K562 (cell line): ENCODE data around the gene ACE. TPM values are rescaled to one million over a fixed set of nuclear protein-coding genes. Genes with fewer than 3 reads are reported as not detected.
A peak's percentile ranks its signal among the peaks of the same experiment; 100 is the strongest.

ENCODE experiments used
- ATF7 ChIP-seq: fragments of 450-650 bp; IDR thresholded peaks from 2 replicates; pipeline ENCODE4 v1.7.1; 2014; ENCODE audit warnings: mild to moderate bottlenecking, moderate library complexity
- BHLHE40 ChIP-seq: IDR thresholded peaks from 2 replicates; pipeline ENCODE4 v1.6.1; 2011; ENCODE audit warnings: low read length, improper control_type of control experiment
- CREM ChIP-seq: IDR thresholded peaks from 2 replicates; pipeline ENCODE4 v1.6.1; 2014; ENCODE audit warnings: antibody characterized with exemption, low read depth
- ILK ChIP-seq: fragments of 450-650 bp; IDR thresholded peaks from 2 replicates; pipeline ENCODE4 v1.6.1; 2016; ENCODE audit warnings: missing genetic modification characterization, low read depth, mild to moderate bottlenecking, missing compliant biosample characterization, moderate library complexity, borderline replicate concordance
- MTA3 ChIP-seq: fragments of 450-650 bp; formaldehyde crosslinking; IDR thresholded peaks from 2 replicates; pipeline ENCODE4 v1.6.1; 2017; ENCODE audit warnings: mild to moderate bottlenecking, borderline replicate concordance
- NFIX ChIP-seq: fragments of 250-450 bp; sonication (Bioruptor Pico); IDR thresholded peaks from 2 replicates; pipeline ENCODE4 v1.4.0; 2020; ENCODE audit warnings: low read depth, mild to moderate bottlenecking, moderate library complexity
- PHF8 ChIP-seq: fragments of 200-600 bp; sonication (generic); IDR thresholded peaks from 2 replicates; pipeline ENCODE4 v1.6.1; 2012; ENCODE audit warnings: mixed run types, mild to moderate bottlenecking, inconsistent platforms, low read length, moderate library complexity, borderline replicate concordance
- SRF ChIP-seq, 2 experiments: fragments of 250-450, 450-650 bp in 1 of 2; sonication (Bioruptor Pico) in 1 of 2; sonication (generic) in 1 of 2; formaldehyde crosslinking; IDR thresholded peaks; 2 replicates each; pipeline versions ENCODE4 v1.5.0 to v1.5.1; 2020 to 2022; ENCODE audit warnings: mild to moderate bottlenecking in 1 of 2, missing genetic modification reagents in 1 of 2
- ZNF121 ChIP-seq: sonication (generic); formaldehyde crosslinking; conservative IDR thresholded peaks from 2 replicates; pipeline ENCODE4 v1.8.0; 2022; ENCODE audit warnings: missing genetic modification reagents
- ZNF124 ChIP-seq: sonication (generic); formaldehyde crosslinking; IDR thresholded peaks from 2 replicates; pipeline ENCODE4 v1.8.1; 2022; ENCODE audit warnings: missing genetic modification reagents
- ZSCAN29 ChIP-seq: fragments of 450-650 bp; IDR thresholded peaks from 2 replicates; pipeline ENCODE4 v1.6.1; 2017
- polyA plus RNA-seq, 8 experiments: library from polyadenylated mRNA; depleted of rRNA in 4 of 8; stranded (reverse) in 5 of 8; unstranded in 3 of 8; fragments of >200 nt; fragmentation: Nextera tagmentation in 2 of 8; fragmentation: Illumina TruSeq in 1 of 8; extraction: Ambion mirVana in 2 of 8; extraction: Trizol in 1 of 8; gene quantifications; 2 replicates each; pipeline versions ENCODE4 v1.2.1 to v1.2.3, GENCODE V29; 2011 to 2014; ENCODE audit warnings: inconsistent platforms in 1 of 8, missing spikeins in 1 of 8
- total RNA-seq, 7 experiments: library from RNA; depleted of rRNA in 6 of 7; stranded (reverse); fragments of >200 nt in 6 of 7; fragmentation: Illumina TruSeq in 2 of 7; extraction: Trizol in 2 of 7; gene quantifications; 2 replicates each; pipeline versions ENCODE4 v1.2.1 to v1.2.3, GENCODE V29; 2011 to 2021; ENCODE audit warnings: low replicate concordance in 1 of 7
- TF ChIP-seq, protein P1 (sequence below): fragments of 450-650 bp; IDR thresholded peaks from 2 replicates; pipeline ENCODE4 v1.6.1; 2018; ENCODE audit not compliant: partially characterized antibody
- TF ChIP-seq, protein P2 (sequence below): fragments of 450-650 bp; IDR thresholded peaks from 2 replicates; pipeline ENCODE4 v1.7.0; 2016; ENCODE audit warnings: borderline replicate concordance
- TF ChIP-seq, protein P3 (sequence below), 3 experiments: IDR thresholded peaks in 2 of 3; conservative IDR thresholded peaks in 1 of 3; 2 replicates each; pipeline ENCODE4 v1.5.1; 2011 to 2012; ENCODE audit warnings: low read length in 3 of 3, mild to moderate bottlenecking in 3 of 3, control low read depth in 2 of 3, improper control_type of control experiment in 1 of 3, inconsistent platforms in 1 of 3, low read depth in 1 of 3, mixed read lengths in 1 of 3, moderate library complexity in 1 of 3; ENCODE audit not compliant: insufficient read depth in 2 of 3
- TF ChIP-seq, protein P4 (sequence below): fragments of 450-650 bp; formaldehyde crosslinking; IDR thresholded peaks from 2 replicates; pipeline ENCODE4 v1.4.0; 2022; ENCODE audit warnings: mild to moderate bottlenecking, moderate library complexity
- TF ChIP-seq, protein P5 (sequence below): fragments of 250-450 bp; sonication (Bioruptor Pico); IDR thresholded peaks from 2 replicates; pipeline ENCODE4 v1.9.0; 2021; ENCODE audit warnings: mild to moderate bottlenecking, inconsistent platforms

ACE gene
- total and polyA plus RNA-seq, 9 of the 15 experiments (the other 6 are each of a cell fraction or from before 2014, with no cell fraction given), result 0.07 to 2.5 (median 0.47) TPM; not detected in 1

DNA sequence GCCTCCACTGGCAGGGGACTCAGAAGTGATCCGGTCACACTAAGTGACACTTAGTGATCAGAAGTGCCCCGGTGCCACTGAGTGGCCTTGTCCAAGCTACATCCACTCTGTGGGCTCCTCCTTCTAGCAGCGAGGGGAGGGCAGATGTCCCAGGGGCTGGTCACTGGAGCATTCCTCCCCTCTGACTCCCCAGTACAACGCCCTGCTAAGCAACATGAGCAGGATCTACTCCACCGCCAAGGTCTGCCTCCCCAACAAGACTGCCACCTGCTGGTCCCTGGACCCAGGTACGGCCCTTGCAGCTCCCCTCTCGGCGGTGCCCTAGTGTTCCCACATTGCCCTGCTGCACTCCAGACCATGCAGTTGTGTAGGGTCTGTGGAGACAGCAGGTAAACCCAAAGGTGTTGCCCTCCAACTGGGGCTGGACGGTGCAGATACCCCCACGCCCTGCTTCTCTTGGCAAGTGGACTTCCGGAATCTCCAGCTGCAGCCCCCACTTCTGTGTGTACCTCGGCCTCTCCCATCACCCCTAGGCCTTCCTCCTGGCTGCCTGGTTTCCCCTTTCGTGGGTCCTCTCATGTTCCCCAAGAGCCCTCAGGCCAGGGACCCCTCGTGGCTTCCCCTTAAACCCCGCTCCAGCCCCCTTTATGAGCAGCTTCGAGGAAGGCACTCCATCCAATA lies 2.1 kb downstream of the ACE start (continued):
- TF ChIP-seq, protein P1, sequence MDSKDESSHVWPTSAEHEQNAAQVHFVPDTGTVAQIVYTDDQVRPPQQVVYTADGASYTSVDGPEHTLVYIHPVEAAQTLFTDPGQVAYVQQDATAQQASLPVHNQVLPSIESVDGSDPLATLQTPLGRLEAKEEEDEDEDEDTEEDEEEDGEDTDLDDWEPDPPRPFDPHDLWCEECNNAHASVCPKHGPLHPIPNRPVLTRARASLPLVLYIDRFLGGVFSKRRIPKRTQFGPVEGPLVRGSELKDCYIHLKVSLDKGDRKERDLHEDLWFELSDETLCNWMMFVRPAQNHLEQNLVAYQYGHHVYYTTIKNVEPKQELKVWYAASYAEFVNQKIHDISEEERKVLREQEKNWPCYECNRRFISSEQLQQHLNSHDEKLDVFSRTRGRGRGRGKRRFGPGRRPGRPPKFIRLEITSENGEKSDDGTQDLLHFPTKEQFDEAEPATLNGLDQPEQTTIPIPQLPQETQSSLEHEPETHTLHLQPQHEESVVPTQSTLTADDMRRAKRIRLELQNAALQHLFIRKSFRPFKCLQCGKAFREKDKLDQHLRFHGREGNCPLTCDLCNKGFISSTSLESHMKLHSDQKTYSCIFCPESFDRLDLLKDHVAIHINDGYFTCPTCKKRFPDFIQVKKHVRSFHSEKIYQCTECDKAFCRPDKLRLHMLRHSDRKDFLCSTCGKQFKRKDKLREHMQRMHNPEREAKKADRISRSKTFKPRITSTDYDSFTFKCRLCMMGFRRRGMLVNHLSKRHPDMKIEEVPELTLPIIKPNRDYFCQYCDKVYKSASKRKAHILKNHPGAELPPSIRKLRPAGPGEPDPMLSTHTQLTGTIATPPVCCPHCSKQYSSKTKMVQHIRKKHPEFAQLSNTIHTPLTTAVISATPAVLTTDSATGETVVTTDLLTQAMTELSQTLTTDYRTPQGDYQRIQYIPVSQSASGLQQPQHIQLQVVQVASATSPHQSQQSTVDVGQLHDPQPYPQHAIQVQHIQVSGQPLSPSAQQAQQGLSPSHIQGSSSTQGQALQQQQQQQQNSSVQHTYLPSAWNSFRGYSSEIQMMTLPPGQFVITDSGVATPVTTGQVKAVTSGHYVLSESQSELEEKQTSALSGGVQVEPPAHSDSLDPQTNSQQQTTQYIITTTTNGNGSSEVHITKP, result peak; percentile 9
- no peak for TF ChIP-seq ILK (tag)
- no peak for TF ChIP-seq PHF8
- no peak for TF ChIP-seq NFIX
- TF ChIP-seq MTA3, result 0 out of 2 replicates have a peak, but pooled peaks have one; percentile 24
- TF ChIP-seq ZSCAN29, result no peak
- TF ChIP-seq CREM, result peak; percentile 42
- TF ChIP-seq BHLHE40, result peak; percentile 46
- TF ChIP-seq ZNF121 (CRISPR knock-in tag), result no peak
- TF ChIP-seq, protein P2, sequence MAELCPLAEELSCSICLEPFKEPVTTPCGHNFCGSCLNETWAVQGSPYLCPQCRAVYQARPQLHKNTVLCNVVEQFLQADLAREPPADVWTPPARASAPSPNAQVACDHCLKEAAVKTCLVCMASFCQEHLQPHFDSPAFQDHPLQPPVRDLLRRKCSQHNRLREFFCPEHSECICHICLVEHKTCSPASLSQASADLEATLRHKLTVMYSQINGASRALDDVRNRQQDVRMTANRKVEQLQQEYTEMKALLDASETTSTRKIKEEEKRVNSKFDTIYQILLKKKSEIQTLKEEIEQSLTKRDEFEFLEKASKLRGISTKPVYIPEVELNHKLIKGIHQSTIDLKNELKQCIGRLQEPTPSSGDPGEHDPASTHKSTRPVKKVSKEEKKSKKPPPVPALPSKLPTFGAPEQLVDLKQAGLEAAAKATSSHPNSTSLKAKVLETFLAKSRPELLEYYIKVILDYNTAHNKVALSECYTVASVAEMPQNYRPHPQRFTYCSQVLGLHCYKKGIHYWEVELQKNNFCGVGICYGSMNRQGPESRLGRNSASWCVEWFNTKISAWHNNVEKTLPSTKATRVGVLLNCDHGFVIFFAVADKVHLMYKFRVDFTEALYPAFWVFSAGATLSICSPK, result no peak
- peak; percentile 36; the same call in 1 of the 2 replicates for TF ChIP-seq ATF7
- TF ChIP-seq, protein P3, sequence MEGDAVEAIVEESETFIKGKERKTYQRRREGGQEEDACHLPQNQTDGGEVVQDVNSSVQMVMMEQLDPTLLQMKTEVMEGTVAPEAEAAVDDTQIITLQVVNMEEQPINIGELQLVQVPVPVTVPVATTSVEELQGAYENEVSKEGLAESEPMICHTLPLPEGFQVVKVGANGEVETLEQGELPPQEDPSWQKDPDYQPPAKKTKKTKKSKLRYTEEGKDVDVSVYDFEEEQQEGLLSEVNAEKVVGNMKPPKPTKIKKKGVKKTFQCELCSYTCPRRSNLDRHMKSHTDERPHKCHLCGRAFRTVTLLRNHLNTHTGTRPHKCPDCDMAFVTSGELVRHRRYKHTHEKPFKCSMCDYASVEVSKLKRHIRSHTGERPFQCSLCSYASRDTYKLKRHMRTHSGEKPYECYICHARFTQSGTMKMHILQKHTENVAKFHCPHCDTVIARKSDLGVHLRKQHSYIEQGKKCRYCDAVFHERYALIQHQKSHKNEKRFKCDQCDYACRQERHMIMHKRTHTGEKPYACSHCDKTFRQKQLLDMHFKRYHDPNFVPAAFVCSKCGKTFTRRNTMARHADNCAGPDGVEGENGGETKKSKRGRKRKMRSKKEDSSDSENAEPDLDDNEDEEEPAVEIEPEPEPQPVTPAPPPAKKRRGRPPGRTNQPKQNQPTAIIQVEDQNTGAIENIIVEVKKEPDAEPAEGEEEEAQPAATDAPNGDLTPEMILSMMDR (IDR thresholded peaks at IDR 0.05 in 2 of 3, conservative IDR thresholded peaks at IDR 0.05 in 1 of 3; ENCODE audit: insufficient read depth in 2 of 3, low read depth in 1 of 3, low read length in 3 of 3), result peak; percentile 95 to 98 (median 96)
- TF ChIP-seq, protein P4, sequence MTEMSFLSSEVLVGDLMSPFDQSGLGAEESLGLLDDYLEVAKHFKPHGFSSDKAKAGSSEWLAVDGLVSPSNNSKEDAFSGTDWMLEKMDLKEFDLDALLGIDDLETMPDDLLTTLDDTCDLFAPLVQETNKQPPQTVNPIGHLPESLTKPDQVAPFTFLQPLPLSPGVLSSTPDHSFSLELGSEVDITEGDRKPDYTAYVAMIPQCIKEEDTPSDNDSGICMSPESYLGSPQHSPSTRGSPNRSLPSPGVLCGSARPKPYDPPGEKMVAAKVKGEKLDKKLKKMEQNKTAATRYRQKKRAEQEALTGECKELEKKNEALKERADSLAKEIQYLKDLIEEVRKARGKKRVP (CRISPR knock-in tag), result no peak
- TF ChIP-seq, protein P5, sequence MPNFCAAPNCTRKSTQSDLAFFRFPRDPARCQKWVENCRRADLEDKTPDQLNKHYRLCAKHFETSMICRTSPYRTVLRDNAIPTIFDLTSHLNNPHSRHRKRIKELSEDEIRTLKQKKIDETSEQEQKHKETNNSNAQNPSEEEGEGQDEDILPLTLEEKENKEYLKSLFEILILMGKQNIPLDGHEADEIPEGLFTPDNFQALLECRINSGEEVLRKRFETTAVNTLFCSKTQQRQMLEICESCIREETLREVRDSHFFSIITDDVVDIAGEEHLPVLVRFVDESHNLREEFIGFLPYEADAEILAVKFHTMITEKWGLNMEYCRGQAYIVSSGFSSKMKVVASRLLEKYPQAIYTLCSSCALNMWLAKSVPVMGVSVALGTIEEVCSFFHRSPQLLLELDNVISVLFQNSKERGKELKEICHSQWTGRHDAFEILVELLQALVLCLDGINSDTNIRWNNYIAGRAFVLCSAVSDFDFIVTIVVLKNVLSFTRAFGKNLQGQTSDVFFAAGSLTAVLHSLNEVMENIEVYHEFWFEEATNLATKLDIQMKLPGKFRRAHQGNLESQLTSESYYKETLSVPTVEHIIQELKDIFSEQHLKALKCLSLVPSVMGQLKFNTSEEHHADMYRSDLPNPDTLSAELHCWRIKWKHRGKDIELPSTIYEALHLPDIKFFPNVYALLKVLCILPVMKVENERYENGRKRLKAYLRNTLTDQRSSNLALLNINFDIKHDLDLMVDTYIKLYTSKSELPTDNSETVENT (CRISPR knock-in tag), result no peak
- 0 out of 4 replicates have a peak, but pooled peaks of 1 of the 2 experiments have one; percentile 45 for TF ChIP-seq SRF (CRISPR knock-in tag; IDR thresholded peaks at IDR 0.05)
- TF ChIP-seq ZNF124, result no peak
